ENCODE data around the gene SPATA20.

SPATA20 gene

DNA sequence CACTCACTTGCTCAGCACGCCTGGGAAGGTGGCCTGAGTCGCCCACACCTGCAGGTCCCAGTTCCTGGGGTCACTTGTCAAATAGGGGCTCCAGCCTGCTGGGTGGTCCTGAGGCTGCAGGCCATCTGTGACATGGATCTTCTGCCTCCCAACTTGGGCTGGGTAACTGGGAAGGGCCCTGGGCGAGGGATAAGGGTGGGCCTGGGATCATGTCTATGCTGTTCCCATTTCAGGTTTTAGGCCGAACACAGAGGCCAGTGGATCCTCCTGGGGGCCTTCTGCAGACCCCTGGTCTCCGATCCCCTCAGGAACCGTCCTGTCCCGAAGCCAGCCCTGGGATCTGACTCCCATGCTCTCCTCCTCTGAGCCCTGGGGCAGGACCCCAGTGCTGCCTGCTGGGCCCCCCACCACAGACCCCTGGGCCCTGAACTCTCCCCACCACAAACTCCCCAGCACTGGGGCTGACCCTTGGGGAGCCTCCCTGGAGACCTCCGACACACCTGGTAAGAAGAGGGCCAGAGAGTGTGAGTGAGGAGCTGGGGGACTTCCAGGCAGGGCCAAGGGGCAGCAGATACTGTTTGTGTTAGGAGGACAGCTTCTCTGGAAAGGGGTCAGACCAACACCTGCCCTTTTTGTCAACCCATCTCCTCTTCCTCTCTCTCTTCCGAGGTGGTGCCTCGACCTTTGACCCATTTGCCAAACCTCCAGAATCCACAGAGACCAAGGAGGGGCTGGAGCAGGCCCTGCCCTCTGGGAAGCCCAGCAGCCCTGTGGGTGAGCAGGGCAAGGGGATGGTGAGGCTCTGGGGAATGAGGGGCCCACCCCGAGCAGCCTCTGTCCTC is 6.2 kb upstream of the SPATA20 start:
- DNase-seq: no peak

DNA sequence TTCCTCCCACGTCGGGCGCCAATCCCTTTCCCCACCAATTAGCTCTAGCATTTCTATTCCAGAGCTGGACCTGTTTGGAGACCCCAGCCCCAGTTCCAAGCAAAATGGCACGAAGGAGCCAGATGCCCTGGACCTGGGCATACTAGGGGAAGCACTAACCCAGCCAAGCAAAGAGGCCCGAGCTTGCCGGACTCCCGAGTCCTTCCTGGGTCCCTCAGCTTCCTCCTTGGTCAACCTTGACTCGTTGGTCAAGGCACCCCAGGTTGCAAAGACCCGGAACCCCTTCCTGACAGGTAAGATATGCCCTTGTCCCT is 5.6 kb upstream of the SPATA20 start:
- no peak for DNase-seq

DNA sequence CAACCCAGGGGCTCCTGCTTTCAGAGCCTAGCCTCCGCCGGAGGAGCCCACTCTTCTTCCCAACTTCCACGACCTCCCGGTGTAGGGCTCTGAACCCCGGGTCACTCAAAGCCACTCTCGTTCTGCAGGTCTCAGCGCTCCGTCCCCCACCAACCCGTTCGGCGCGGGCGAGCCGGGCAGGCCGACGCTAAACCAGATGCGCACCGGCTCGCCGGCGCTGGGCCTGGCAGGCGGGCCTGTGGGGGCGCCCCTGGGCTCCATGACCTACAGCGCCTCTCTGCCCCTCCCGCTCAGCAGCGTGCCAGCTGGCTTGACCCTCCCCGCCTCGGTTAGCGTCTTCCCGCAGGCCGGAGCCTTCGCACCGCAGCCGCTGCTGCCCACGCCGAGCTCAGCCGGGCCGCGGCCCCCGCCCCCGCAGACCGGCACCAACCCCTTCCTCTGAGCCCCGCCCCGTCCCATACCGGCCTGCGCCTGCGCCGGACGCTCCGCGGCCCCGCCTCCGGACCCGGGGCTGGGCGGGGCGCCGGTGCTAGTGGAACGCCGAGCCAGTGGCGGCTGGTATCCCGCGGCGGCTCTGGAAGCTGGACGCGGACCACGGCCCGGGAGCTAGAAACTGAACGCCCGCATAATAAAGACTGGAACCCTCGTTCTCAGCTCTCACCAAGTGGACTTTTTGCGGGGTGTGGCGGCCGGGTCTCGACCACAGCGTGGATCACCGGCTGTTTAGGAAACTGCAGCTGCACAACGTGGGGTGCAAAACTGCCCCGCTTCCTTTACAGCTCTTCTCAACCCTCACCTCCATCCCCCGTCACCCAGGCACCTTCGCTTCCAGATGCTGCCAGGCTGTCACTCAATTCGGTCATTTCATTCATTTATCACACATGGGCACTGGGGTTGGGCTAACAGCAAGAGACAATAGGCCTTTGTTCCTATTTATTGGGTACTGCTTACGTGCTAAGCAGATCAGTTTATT is 5.0 kb upstream of the SPATA20 start:
- DNase-seq: peak; percentile 87 to 96

DNA sequence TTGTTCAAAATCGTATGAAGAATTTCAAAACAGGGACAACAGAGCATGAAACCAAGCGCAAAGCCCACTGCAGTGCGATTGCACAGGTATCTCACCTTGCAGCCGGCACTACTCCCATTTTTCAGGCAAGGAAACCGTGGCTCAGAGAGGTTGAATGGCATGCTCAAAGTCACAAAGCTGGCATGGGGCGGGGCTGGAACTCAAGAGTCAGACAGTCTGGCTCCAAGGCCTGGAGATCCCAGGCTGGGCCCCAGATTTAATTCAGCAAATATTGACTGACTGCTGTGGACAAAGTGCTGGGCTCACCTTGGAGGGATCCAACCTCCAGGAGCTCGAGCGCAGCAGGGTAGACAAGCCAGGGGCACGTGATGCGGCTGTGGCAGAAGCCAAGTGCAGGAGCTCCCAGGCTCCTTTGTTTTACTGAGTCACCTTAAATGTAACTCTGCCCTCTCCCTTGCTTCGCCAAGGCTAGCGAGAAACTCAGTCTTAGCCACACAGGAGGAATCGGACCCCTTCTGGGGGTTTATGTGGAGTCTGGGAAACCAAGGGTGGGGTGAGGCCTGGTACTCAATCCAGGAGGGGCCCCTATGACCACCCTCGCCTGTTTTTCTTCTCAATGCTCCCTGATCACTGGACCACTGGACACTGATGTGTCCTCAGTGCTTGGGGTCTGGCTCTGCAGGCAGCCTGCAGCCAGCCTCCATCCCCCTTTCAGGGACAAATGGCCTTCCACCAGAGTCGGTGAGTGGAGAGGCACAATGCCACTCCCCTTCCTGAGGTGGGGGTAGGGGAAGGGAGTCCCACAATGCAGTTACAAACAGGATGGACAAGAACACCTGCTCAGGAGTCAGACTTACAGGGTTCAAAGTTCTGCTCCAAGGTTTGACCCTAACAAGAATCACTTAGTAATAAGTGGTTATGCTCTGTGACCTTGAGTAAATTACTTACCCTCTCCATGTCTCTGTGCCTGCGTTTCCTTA is 3.9 kb upstream of the SPATA20 start:
- DNase-seq: peak; percentile 84 to 92

DNA sequence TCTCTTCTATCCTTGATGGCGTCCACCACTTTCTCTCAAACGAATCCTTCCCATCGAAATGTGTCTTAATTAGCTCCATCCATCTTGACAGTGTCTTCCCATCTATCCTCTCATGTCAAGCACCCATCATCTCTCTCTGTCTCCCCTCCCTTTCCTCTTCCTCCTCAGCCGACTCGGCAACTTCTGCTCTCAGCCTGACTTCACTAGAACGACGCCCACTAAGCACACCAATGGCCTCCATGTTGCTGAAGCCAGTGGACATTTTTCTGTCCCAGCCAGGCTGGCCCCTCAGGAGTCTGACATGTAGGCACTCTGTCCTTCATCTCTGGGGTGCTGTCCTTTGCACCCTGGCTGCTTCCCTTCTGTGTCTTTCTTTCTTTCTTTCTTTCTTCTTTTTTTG is 2.5 kb upstream of the SPATA20 start:
- no peak for DNase-seq

DNA sequence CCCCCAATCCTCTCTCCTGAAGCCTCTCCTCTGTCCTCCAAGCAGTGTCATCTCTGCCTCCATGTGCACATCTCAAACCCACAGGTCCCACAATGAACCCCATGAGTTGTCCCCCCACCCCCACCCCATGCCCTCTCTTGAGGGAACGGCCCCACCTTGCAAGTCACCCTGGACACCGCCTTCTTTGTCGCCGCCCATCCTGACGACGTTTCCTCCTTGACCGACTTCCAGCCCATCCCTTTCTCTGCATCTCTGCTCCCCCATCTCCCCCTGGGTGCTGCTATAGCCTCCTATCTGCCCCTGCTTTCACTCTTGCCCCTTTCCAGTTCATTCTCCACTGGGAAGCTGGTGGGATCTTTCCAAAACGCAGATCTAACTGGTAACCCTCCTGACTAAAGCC is 1.7 kb upstream of the SPATA20 start:
- no peak for DNase-seq

DNA sequence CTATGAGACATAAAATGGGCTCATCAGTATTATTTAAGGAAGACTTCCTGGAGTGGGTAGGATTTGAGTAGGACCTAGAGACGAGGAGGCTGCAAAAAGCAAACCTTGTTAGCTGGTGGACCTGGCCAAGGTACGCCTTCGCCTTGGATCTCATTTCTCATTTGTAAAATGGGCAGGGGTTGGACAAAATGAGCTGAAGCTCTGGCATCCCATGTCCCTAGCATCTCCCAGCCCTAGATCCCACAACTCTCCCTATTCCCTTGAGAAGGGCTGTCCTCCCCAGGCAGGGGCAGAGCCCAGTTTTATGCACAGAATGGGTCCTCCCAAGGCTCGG is 306 bp upstream of the SPATA20 start:
- DNase-seq: no peak

DNA sequence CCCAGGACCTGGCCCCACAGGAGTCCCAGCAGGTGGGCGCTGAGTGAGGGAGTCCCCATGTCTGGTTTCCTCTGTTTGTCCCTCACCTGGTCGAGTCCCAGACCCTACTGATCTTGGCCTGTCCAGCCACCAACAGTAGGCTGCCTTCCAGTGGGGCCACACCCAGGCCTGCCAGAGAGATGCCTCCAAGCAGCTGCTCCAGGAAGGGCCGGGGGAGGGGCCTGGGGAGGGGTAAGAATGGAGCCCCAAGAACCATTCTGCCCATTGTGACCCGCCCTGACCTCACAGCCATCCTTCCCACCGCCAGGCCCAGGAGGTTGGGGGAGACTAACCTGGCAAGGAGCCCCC is 736 bp downstream of the SPATA20 start:
- peak in 1 of 2 experiments; percentile 39 for DNase-seq

DNA sequence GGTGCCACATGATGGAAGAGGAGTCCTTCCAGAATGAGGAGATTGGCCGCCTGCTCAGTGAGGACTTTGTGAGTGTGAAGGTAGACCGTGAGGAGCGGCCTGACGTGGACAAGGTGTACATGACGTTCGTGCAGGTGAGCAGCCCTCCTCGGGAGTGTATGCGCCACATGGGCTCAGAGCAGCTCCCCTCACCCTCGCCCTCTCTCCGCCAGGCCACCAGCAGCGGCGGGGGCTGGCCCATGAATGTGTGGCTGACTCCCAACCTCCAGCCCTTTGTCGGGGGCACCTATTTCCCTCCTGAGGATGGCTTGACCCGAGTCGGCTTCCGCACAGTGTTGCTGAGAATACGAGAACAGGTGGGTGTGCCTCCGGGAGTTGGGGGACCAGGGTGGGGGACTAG is 1.9 kb downstream of the SPATA20 start:
- no peak for DNase-seq

DNA sequence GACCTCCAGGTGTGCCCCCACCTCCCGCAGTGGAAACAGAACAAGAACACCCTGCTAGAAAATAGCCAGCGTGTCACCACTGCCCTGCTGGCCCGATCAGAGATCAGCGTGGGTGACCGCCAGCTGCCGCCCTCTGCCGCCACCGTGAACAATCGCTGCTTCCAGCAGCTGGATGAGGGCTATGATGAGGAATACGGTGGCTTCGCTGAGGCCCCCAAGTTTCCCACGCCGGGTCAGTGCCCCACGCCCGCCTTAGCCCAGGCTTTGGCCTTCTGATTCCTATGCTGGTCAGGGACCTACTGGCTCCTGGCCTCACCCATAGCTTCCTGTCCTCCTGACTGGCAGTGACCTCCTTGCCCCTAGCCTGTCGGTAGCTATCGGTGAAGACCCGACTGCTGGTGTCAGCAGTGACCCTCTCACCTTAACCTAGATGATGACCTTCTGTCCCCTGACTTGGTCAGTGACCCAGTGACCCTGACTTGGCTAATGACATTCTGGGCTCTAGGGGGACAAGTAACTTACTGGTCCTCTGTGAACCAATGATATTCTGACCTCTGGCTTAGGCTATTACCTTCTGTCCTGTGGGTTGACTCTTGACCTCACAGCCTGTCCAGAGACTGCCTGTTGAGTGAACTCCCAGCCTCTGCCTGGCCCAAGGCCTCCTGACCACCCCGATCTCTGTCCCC is 2.4 kb downstream of the SPATA20 start:
- DNase-seq: no peak

DNA sequence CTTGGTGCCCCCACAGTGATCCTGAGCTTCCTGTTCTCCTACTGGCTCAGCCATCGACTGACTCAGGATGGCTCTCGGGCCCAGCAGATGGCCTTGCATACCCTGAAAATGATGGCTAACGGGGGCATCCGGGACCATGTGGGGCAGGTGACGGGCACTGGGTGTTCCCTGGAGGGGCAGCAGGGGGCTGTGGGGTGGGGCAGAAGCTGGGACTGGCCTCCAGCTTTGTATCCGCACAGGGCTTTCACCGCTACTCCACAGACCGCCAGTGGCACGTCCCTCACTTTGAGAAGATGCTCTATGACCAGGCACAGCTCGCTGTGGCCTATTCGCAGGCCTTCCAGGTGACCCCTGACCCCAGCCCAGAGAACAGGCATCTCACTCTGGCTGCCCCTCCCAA is 3.0 kb downstream of the SPATA20 start:
- DNase-seq: no peak

DNA sequence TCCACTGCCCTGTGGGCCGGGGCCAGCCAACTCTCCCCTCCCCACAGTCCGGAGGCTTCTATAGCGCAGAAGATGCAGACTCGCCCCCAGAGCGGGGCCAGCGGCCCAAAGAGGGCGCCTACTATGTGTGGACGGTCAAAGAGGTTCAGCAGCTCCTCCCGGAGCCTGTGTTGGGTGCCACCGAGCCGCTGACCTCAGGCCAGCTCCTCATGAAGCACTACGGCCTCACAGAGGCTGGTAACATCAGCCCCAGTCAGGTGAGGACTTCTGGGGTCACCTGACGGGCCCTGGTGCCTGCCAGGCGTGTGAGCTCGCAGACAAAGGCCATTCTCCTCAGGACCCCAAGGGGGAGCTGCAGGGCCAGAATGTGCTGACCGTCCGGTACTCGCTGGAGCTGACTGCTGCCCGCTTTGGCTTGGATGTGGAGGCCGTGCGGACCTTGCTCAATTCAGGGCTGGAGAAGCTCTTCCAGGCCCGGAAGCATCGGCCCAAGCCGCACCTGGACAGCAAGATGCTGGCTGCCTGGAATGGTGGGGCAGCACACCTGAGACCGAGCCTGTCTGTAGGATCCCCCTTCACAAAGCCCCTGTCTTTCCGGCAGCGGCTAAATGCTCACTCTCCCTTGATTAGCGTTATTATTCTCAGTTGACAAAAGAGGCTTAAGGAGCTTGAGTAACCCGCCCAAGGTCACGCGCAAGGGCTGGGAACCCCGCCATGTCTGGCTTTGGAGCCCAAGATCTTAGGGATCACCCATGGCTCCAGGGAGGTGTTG is 3.9 kb downstream of the SPATA20 start:
- peak; percentile 76 to 95 for DNase-seq

DNA sequence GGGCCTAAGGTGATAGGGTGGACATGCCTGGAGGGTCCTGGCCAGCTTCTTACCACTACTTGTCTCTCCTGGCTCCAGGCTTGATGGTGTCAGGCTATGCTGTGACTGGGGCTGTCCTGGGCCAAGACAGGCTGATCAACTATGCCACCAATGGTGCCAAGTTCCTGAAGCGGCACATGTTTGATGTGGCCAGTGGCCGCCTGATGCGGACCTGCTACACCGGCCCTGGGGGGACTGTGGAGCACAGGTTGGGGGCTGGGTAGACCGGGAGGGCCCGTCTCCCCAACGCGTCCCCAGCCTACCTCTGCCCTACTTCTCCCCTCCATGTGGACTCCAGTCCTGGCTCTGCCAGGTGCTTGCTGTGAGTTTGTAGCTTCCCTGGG is 4.5 kb downstream of the SPATA20 start:
- DNase-seq: no peak

DNA sequence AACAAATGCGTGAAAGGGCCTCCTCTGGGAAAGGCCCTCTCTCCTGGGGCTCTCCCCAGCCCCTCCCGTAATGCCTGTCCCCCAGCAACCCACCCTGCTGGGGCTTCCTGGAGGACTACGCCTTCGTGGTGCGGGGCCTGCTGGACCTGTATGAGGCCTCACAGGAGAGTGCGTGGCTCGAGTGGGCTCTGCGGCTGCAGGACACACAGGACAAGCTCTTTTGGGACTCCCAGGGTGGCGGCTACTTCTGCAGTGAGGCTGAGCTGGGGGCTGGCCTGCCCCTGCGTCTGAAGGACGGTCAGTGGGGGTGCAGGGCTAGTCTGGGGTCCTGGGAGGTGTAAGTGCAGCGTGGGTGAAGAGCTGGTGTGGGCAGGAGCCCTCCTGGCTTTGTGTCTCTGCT is 4.9 kb downstream of the SPATA20 start:
- DNase-seq: no peak

DNA sequence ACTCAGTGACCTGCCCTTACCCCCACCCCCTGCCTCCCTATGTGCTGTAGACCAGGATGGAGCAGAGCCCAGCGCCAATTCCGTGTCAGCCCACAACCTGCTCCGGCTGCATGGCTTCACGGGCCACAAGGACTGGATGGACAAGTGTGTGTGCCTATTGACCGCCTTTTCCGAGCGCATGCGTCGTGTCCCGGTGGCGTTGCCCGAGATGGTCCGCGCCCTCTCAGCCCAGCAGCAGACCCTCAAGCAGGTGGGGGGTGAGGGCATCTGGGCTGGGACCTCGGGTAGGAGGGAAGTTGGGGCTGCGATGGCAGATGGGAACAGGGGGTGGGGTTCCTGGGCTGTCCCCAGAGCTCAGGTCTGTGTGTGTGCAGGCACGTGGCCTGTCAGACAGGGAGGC is 7.2 kb downstream of the SPATA20 start:
- no peak for DNase-seq

DNA sequence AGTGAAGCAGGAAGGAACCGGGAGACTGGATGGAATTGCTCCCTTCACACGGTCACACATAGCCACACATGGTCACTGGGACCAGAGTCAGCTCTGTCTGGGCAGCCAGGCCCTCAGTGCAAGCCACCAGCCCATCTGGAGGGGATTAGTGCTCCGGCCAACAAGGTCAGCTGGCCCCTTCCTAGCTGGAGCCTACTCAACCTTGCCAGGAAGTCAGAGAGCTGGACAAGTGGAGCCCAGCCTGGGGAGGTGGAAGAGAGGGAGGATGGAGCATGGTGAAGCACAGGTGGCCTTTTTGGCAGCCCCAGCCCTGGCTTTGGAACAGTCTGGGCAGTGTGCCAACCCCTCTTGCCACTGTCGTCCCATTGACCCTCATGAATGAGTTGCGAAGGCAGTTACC is 9.8 kb downstream of the SPATA20 start:
- no peak for DNase-seq

DNA sequence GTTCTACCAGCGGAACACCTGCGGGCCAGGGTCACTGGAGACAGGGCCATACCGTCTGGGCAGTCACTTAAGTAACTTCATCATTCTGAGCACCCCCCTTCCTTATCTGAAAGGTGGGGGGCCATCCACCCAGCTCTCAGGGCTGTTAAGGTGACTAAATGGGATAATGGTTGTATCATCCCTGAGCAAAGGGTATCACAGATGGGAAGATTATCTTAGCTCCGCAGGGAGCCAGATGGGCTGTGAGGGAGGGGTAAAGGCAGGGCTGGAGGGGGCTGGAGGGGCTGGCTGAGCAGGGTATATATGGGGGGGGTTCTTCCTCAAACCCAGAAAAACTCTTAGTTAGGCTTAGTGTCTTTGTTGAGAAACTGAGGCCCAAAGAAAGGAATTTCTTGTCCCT is 10.7 kb downstream of the SPATA20 start:
- DNase-seq: no peak

DNA sequence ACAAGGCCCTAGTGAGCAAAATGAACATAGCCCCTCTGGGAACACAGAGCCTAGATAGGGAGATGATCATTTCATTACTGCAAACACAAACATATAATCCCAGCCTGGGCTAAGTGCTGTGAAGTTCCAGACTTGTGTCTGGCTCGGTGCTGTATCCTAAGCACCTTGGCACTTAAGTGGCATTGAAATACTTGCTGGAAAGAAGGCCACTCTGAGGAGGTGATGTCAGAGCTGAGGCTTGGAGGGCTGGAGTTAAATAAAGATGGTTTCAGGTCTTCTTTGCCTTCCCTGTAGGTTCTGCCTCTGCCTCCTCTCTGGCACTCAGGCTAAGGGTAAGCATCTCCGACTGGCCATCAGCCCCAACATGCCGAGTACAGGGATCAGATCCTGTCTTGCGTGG is 11.1 kb downstream of the SPATA20 start:
- peak; percentile 22 for DNase-seq

DNA sequence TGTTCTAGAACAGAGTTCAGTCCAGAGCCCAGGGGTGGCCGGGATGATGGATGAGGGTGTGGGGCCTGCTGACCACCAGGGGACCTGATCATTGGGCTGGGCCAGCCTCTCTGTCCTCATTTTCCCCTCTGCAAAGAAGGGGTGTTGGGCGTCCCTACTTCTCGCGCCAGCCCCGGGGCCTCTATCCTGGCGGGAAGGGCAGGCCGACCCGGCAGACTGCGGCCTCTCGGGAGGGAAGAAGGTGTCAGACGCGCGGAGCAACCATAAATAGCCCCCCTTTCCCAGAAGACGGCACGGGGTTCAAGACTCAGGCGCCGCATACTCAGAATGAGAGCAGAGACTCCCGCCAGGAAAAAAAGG is 11.6 kb downstream of the SPATA20 start:
- DNase-seq: no peak

DNA sequence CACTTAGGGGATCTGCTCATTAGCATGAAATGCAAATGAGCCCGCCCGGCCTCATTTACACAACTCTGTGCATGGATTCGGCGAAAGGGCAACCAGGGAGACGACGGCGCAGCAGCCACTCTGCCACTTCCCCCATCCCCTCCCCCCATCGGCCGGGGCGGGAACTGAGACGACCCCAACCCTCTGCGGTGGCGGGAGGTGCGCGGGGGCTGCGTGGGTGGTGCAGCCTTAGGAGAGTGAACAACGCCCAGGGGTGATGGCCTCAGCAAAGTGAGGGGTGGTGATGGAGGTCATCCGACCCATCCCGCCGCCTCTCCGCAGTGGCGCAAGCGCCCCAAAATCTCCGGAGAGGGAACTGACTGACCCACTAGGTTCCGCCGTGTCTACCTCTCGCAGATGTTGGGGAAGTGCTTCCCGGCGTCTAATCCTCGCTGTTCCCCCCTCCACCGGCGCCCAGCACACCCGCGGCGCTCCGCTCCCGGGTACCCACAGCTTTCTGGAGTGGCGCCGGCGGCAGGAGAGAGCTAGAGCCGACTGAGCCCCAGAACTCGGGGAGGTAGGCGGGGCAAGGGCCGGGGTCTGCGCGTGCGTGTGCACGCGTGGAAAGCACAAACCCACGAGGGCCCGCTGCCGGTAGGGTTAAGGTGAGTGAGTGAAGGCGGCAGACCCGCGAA is 12.1 kb downstream of the SPATA20 start:
- peak; percentile 73 to 89 for DNase-seq

DNA sequence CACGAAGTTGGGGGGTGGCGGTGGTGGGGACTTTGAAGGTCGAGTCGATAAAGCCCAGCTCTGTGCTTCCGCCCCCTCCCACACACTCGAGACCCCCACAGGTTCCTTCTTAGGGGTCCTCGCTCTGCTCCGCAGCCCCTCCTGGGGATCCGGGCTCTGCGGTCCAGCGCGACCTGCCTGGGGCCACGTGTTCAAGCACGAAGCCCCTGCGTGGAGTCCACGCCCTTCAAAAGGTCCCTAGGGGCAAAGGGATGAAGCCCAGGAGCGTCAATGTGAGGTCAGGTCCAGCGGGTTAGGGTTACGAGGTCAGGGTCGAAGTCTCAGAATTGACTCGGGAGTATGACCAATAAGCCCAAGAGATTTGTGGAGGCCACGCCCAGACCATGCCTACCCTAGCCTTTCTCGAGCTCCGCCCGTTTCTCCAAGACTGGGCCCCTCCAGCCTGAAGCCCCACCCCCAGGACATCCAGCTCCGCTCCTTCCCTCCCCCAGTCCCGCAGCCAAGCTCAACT is 12.8 kb downstream of the SPATA20 start:
- DNase-seq: peak; percentile 44 to 76
